HL-60 (cell line): Measurements from ENCODE around the gene TMEM240.

Experiments
- DNase-seq, 2 experiments: peaks; one replicate each; pipeline ENCODE4 v3.0.0-alpha.2; 2010 to 2020; ENCODE audit warnings: low read depth in 1 of 2, low spot score in 1 of 2
- H3K27ac ChIP-seq: fragments of 250-450 bp; sonication (Bioruptor Pico); replicated peaks from 2 replicates; pipeline ENCODE4 v1.5.1; 2020; ENCODE audit warnings: mild to moderate bottlenecking, moderate library complexity
- H3K27me3 ChIP-seq: fragments of 250-450 bp; sonication (Bioruptor Pico); 2 replicates; pipeline ENCODE4 v1.5.1; 2021; ENCODE audit warnings: mild to moderate bottlenecking, moderate library complexity; ENCODE audit not compliant: insufficient read depth, poor library complexity, severe bottlenecking
- H3K4me3 ChIP-seq: replicated peaks from 2 replicates; pipeline ENCODE4 v1.5.1; 2011; ENCODE audit warnings: mild to moderate bottlenecking, control low read depth, low read length; ENCODE audit not compliant: insufficient read depth
- CTCF ChIP-seq: IDR thresholded peaks from one replicate; pipeline ENCODE4 v1.5.1; 2011; ENCODE audit warnings: low read length, control low read depth, inconsistent platforms; ENCODE audit not compliant: insufficient read depth
- GABPA ChIP-seq: IDR thresholded peaks from 2 replicates; pipeline ENCODE4 v1.6.1; 2012; ENCODE audit warnings: low read depth
- POLR2AphosphoS5 ChIP-seq: IDR thresholded peaks from 2 replicates; pipeline ENCODE4 v1.6.1; 2012; ENCODE audit warnings: low read depth
- REST ChIP-seq: IDR thresholded peaks from 2 replicates; pipeline ENCODE4 v1.6.1; 2012; ENCODE audit warnings: low read depth; ENCODE audit not compliant: insufficient replicate concordance
- SPI1 ChIP-seq: IDR thresholded peaks from 2 replicates; pipeline ENCODE4 v1.6.1; 2012; ENCODE audit warnings: low read depth, mild to moderate bottlenecking, borderline replicate concordance

Gene TMEM240

GRCh38 chr1:1563688-1564087 lies 23.3 kb upstream of the TMEM240 start:
- H3K4me3 ChIP-seq: no peak overlapping the region
- no peaks in the 10 kb centered on the region for H3K27me3 ChIP-seq
- no peak overlapping the region for H3K27ac ChIP-seq
- TF ChIP-seq POLR2AphosphoS5: no peak
- TF ChIP-seq SPI1: no peak
- no peak for TF ChIP-seq CTCF
- no peak for TF ChIP-seq GABPA
- TF ChIP-seq REST: no peak
- no peak for DNase-seq

- TF ChIP-seq CTCF (no peak), SPI1 (no peak), GABPA (no peak), POLR2AphosphoS5 (no peak), REST (no peak)
- no peak overlapping the region for H3K4me3 ChIP-seq
- DNase-seq: no peak
- no peak overlapping the region for H3K27ac ChIP-seq
- no peaks in the 10 kb centered on the region for H3K27me3 ChIP-seq
These were observed 22.3 kb upstream of the TMEM240 start for GRCh38 chr1:1562556-1563195.

- TF ChIP-seq POLR2AphosphoS5 (no peak; the same call in none of the 2 replicates), CTCF (no peak), REST (no peak), SPI1 (no peak), GABPA (no peak)
- no peak for DNase-seq
These were observed 21.5 kb upstream of the TMEM240 start for GRCh38 chr1:1561801-1562470.

More at GRCh38 chr1:1561801-1562470, 21.5 kb upstream of the TMEM240 start:
- H3K27me3 ChIP-seq: no peaks in the 10 kb centered on the region
- H3K27ac ChIP-seq: no peak overlapping the region
- H3K4me3 ChIP-seq: no peak overlapping the region
